ENCODE results near the gene GSS.

The GSS gene

GRCh38 chr20:34946661-34947060 is 8.9 kb downstream of the GSS start:
- no peak for DNase-seq (ENCODE audit: low read depth)

GRCh38 chr20:34945315-34946077 is 10.1 kb downstream of the GSS start:
- no peak for DNase-seq (ENCODE audit: low read depth)

- no peak for DNase-seq (ENCODE audit: low read depth)
These were observed 11.6 kb downstream of the GSS start for GRCh38 chr20:34943808-34944567.

GRCh38 chr20:34942301-34942700 is 13.3 kb downstream of the GSS start:
- no peak for DNase-seq (ENCODE audit: low read depth)

GRCh38 chr20:34941226-34941625 is 14.4 kb downstream of the GSS start:
- no peak for DNase-seq (ENCODE audit: low read depth)

GRCh38 chr20:34940081-34940481 is 15.5 kb downstream of the GSS start:
- no peak for DNase-seq (ENCODE audit: low read depth)

- DNase-seq (ENCODE audit: low read depth) = no peak
These were observed 17.0 kb downstream of the GSS start for GRCh38 chr20:34938466-34939163.

GRCh38 chr20:34931771-34932170 is 23.8 kb downstream of the GSS start:
- DNase-seq (ENCODE audit: low read depth) = no peak

GRCh38 chr20:34928411-34928810 is 27.2 kb downstream of the GSS start:
- DNase-seq (ENCODE audit: low read depth) = no peak

GRCh38 chr20:34927736-34928135 is 27.9 kb downstream of the GSS start:
- DNase-seq (ENCODE audit: low read depth) = no peak

GRCh38 chr20:34926581-34926980 is 29.0 kb downstream of the GSS start:
- no peak for DNase-seq (ENCODE audit: low read depth)

- DNase-seq (ENCODE audit: low read depth) = no peak
These were observed 29.6 kb downstream of the GSS start for GRCh38 chr20:34925981-34926380.

- no peak for DNase-seq (ENCODE audit: low read depth)
These were observed 30.3 kb downstream of the GSS start for GRCh38 chr20:34925341-34925740.

GRCh38 chr20:34923414-34923813 is 32.2 kb downstream of the GSS start:
- no peak for DNase-seq (ENCODE audit: low read depth)

GRCh38 chr20:34922654-34923381 is 32.8 kb downstream of the GSS start:
- no peak for DNase-seq (ENCODE audit: low read depth)

- DNase-seq (ENCODE audit: low read depth) = no peak
These were observed 34.2 kb downstream of the GSS start for GRCh38 chr20:34921436-34921835.

- DNase-seq (ENCODE audit: low read depth) = no peak
These were observed 35.6 kb downstream of the GSS start for GRCh38 chr20:34920055-34920454.

- DNase-seq (ENCODE audit: low read depth) = no peak
These were observed 38.7 kb downstream of the GSS start for GRCh38 chr20:34916774-34917354.

GRCh38 chr20:34915749-34916455 is 39.7 kb downstream of the GSS start:
- DNase-seq (ENCODE audit: low read depth) = no peak

GRCh38 chr20:34915131-34915530 is 40.5 kb downstream of the GSS start:
- no peak for DNase-seq (ENCODE audit: low read depth)

Data from activated T-helper 9 cell treated with anti-CD3 and anti-CD28 coated beads, Interleukin-2, amount 50 U/mL, for 16 hours (primary cell).